Type B pancreatic cell (in vitro differentiated cells): ENCODE measurements around the gene SIX4. TPM values are rescaled to one million over a fixed set of nuclear protein-coding genes. Genes with fewer than 3 reads are reported as not detected.

Experiments used
- DNase-seq: peaks from one replicate; pipeline ENCODE4 v3.0.0; 2021; ENCODE audit warnings: mixed read lengths; ENCODE audit not compliant: unreplicated experiment; ENCODE audit errors: extremely low spot score
- H3K27ac Mint-ChIP-seq: 2 replicates; pipeline ENCODE4 v1.8.0; 2021; ENCODE audit warnings: mild to moderate bottlenecking, mixed read lengths
- H3K27me3 Mint-ChIP-seq: 2 replicates; pipeline ENCODE4 v1.8.0; 2021; ENCODE audit warnings: mixed read lengths
- H3K36me3 Mint-ChIP-seq: 2 replicates; pipeline ENCODE4 v1.8.0; 2021; ENCODE audit warnings: mixed read lengths
- H3K4me1 Mint-ChIP-seq: one replicate; pipeline ENCODE4 v1.8.0; 2021; ENCODE audit warnings: mixed read lengths; ENCODE audit not compliant: unreplicated experiment
- H3K4me3 Mint-ChIP-seq: 2 replicates; pipeline ENCODE4 v1.8.0; 2021; ENCODE audit warnings: mild to moderate bottlenecking, mixed read lengths
- H3K9me3 Mint-ChIP-seq: 2 replicates; pipeline ENCODE4 v1.8.0; 2021; ENCODE audit warnings: mixed read lengths
- CTCF ChIP-seq: fragments of 200-600 bp; sonication (generic); conservative IDR thresholded peaks from 2 replicates; pipeline ENCODE4 v1.5.0; 2021; ENCODE audit warnings: antibody characterized with exemption, mild to moderate bottlenecking
- total RNA-seq: library from RNA; stranded (reverse); gene quantifications from 2 replicates; pipeline ENCODE4 v1.2.1, GENCODE V29; 2021; ENCODE audit warnings: low replicate concordance

SIX4 gene
- total RNA-seq, 1 donor from 2014 or later, result 26.0 TPM

- Mint-ChIP-seq H3K27me3 (no peaks in the 10 kb centered on the region), H3K27ac (no peak overlapping the region), H3K4me3 (no peak overlapping the region), H3K9me3 (no peaks in the 10 kb centered on the region), H3K36me3 (no peaks in the 10 kb centered on the region), H3K4me1 (no peaks in the 10 kb centered on the region)
- TF ChIP-seq CTCF, result no peak
- no peak for DNase-seq
These were observed 46.5 kb downstream of the SIX4 start for GRCh38 chr14:60677701-60678100.

- DNase-seq, result no peak
- H3K4me1 Mint-ChIP-seq, result no peaks in the 10 kb centered on the region
- no peaks in the 10 kb centered on the region for H3K27me3 Mint-ChIP-seq
- H3K36me3 Mint-ChIP-seq, result no peaks in the 10 kb centered on the region
- no peak overlapping the region for H3K4me3 Mint-ChIP-seq
- peaks cover 7% of the 10 kb centered on the region for H3K9me3 Mint-ChIP-seq
- no peak for TF ChIP-seq CTCF
- no peak overlapping the region for H3K27ac Mint-ChIP-seq
These were observed 53.2 kb downstream of the SIX4 start for GRCh38 chr14:60670989-60671388.

GRCh38 chr14:60668431-60669112, 55.6 kb downstream of the SIX4 start:
- peaks cover 6% of the 10 kb centered on the region for H3K4me1 Mint-ChIP-seq
- DNase-seq, result no peak
- no peak for TF ChIP-seq CTCF
- peaks cover 7% of the 10 kb centered on the region for H3K9me3 Mint-ChIP-seq
- H3K27ac Mint-ChIP-seq, result no peak overlapping the region
- H3K4me3 Mint-ChIP-seq, result no peak overlapping the region
- H3K27me3 Mint-ChIP-seq, result peaks cover 6% of the 10 kb centered on the region
- H3K36me3 Mint-ChIP-seq, result no peaks in the 10 kb centered on the region

- H3K4me3 Mint-ChIP-seq, result no peak overlapping the region
- no peak overlapping the region for H3K27ac Mint-ChIP-seq
- no peak for DNase-seq
- no peak for TF ChIP-seq CTCF
- H3K36me3 Mint-ChIP-seq, result no peaks in the 10 kb centered on the region
- peaks cover 12% of the 10 kb centered on the region for H3K4me1 Mint-ChIP-seq
- peaks cover 7% of the 10 kb centered on the region for H3K9me3 Mint-ChIP-seq
- peaks cover 15% of the 10 kb centered on the region for H3K27me3 Mint-ChIP-seq
These were observed 59.0 kb downstream of the SIX4 start for GRCh38 chr14:60665177-60665550.

DNA sequence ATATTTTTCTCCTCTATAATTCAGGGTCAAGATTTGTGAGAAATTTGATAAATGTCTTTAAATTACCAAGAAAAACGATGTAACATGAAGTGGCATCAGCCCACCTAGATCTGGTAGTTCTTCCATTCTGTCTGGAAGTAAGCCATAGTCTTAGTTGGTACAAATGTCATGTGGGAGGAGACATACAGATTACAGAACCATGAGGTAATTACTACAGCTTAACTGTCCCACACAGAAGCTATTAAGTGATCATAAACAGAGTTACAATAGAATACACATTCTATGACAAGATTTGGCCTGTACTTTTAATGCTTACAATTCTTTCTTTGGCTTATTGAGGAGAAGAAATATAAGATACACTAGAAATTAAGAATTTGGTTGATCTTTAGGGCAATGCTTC, 61.2 kb downstream of the SIX4 start:
- Mint-ChIP-seq H3K4me1 (peaks cover 30% of the 10 kb centered on the region), H3K9me3 (peaks cover 2% of the 10 kb centered on the region), H3K36me3 (no peaks in the 10 kb centered on the region), H3K4me3 (no peak overlapping the region), H3K27me3 (peaks cover 33% of the 10 kb centered on the region), H3K27ac (no peak overlapping the region)
- TF ChIP-seq CTCF, result no peak
- no peak for DNase-seq

DNA sequence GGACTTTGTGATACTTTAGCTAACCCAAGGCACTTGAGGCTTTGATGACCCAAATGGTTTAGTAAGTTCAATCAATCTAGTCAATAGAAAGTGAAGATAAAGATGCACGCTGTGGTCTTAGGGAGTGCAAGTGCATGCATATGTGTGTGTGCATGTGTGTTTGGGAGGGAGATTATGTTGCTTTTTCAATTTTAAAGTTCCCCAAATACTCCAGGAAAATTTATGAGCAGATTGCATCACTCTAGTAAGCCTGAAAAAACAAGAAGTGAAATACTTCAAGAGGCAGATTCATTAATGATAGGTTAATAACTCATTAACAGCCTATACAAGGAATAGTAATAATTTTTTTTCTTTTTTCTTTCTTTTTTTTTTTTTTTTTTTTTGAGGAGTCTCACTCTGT, 62.4 kb downstream of the SIX4 start:
- Mint-ChIP-seq H3K27ac (no peak overlapping the region), H3K4me1 (peaks cover 34% of the 10 kb centered on the region), H3K36me3 (no peaks in the 10 kb centered on the region)

More for the DNA sequence above, 62.4 kb downstream of the SIX4 start:
- peaks cover 42% of the 10 kb centered on the region for H3K27me3 Mint-ChIP-seq
- H3K4me3 Mint-ChIP-seq, result no peak overlapping the region
- no peak for TF ChIP-seq CTCF
- no peak for DNase-seq
- H3K9me3 Mint-ChIP-seq, result no peaks in the 10 kb centered on the region
